Glomerular endothelial cell (primary cell): ENCODE measurements around the gene MAP3K2. TPM values are rescaled to one million over a fixed set of nuclear protein-coding genes. Genes with fewer than 3 reads are reported as not detected.

Source experiments
- DNase-seq: peaks from one replicate; pipeline ENCODE4 v3.0.0-alpha.2; 2011; ENCODE audit warnings: low read depth, low spot score; ENCODE audit errors: extremely low read depth
- total RNA-seq: library from RNA; depleted of rRNA; stranded (reverse); fragments of >200 nt; gene quantifications from 2 replicates; pipeline ENCODE4 v1.2.3, GENCODE V29; 2015

The MAP3K2 gene
- 18.4 and 21.0 TPM in 2 replicates for total RNA-seq

DNA sequence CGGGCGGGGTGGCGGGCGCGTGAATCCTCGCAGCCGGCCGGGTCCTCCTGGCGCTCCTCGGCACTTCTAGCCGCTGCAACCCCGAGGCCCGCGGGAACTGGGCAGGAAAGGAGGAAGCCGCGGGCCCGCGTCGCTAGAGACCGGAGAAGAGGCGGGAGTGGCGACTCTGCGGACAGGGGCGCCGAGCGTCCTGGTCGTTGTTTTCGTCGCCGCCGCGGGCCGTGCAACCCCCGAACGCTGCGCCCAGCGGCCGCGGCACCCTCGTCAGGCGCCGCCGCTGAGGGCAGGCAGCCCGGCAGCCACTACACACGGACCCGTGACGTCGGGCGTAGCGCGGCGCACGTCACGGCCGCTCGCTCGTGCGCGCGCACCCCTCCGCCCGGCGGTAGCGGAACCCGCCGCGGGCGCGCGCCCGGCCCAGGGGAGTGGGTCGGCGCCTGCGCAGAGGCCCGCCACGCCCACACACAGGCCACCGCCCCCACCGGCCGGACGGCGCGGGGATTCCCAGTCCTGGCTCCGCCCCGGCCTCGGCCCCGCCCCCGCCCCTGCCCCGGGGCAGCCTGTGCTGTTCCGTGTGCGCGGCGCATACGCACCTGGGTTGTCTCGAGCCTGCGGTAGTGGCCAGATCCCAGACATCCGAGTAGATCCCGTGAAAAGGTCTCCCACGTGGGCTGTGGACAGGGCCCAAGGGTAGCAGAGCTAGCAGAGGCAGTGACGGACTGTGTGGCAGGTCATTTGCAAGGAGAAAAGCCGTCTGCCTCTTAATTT is at the start of gene MAP3K2:
TSS of gene MAP3K2 (minus strand) at position 321 of the 768 bp plus-strand sequence. CDS start 44,846 bp downstream, outside the sequence.
- DNase-seq, result no peak

DNA sequence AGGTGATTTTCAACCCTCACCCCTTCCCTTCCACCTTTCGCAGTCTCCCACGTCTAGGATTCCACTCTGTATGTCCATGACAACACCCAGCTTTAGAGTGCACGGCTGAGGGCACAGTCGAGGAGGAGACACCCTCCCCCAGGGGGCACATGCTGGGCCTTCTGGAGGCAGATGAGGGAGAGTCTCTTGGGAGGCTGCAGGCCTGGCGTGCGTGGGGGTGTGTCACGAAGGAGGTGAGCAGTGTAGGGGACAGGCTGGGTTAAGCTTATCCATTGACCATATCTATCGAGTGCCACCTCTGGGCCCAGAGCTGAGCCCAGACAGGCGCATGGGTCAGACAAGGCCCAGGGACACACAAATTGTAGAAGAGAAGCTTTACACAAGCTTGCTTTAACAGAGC is 49.3 kb upstream of the MAP3K2 start:
- DNase-seq, result no peak

GRCh38 chr2:127434515-127434914 is 46.7 kb upstream of the MAP3K2 start:
- DNase-seq, result no peak

GRCh38 chr2:127431408-127432023 is 43.7 kb upstream of the MAP3K2 start:
- DNase-seq, result no peak

GRCh38 chr2:127429844-127430425 is 42.2 kb upstream of the MAP3K2 start:
- DNase-seq, result no peak

- no peak for DNase-seq
Measured at GRCh38 chr2:127429291-127429690, 41.5 kb upstream of the MAP3K2 start.

DNA sequence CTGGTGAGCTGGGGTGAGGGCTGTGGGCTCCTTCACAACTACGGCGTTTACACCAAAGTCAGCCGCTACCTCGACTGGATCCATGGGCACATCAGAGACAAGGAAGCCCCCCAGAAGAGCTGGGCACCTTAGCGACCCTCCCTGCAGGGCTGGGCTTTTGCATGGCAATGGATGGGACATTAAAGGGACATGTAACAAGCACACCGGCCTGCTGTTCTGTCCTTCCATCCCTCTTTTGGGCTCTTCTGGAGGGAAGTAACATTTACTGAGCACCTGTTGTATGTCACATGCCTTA is 41.0 kb upstream of the MAP3K2 start:
- DNase-seq, result no peak

- no peak for DNase-seq
Measured at GRCh38 chr2:127428057-127428814, 40.5 kb upstream of the MAP3K2 start.

DNA sequence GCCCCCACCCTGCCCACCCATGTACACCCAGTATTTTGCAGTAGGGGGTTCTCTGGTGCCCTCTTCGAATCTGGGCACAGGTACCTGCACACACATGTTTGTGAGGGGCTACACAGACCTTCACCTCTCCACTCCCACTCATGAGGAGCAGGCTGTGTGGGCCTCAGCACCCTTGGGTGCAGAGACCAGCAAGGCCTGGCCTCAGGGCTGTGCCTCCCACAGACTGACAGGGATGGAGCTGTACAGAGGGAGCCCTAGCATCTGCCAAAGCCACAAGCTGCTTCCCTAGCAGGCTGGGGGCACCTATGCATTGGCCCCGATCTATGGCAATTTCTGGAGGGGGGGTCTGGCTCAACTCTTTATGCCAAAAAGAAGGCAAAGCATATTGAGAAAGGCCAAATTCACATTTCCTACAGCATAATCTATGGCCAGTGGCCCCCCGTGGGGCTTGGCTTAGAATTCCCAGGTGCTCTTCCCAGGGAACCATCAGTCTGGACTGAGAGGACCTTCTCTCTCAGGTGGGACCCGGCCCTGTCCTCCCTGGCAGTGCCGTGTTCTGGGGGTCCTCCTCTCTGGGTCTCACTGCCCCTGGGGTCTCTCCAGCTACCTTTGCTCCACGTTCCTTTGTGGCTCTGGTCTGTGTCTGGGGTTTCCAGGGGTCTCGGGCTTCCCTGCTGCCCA is 39.7 kb upstream of the MAP3K2 start:
- no peak for DNase-seq

- DNase-seq, result no peak
Measured at GRCh38 chr2:127426501-127427354, 39.0 kb upstream of the MAP3K2 start.

GRCh38 chr2:127425540-127426490 is 38.0 kb upstream of the MAP3K2 start:
- DNase-seq, result no peak

DNA sequence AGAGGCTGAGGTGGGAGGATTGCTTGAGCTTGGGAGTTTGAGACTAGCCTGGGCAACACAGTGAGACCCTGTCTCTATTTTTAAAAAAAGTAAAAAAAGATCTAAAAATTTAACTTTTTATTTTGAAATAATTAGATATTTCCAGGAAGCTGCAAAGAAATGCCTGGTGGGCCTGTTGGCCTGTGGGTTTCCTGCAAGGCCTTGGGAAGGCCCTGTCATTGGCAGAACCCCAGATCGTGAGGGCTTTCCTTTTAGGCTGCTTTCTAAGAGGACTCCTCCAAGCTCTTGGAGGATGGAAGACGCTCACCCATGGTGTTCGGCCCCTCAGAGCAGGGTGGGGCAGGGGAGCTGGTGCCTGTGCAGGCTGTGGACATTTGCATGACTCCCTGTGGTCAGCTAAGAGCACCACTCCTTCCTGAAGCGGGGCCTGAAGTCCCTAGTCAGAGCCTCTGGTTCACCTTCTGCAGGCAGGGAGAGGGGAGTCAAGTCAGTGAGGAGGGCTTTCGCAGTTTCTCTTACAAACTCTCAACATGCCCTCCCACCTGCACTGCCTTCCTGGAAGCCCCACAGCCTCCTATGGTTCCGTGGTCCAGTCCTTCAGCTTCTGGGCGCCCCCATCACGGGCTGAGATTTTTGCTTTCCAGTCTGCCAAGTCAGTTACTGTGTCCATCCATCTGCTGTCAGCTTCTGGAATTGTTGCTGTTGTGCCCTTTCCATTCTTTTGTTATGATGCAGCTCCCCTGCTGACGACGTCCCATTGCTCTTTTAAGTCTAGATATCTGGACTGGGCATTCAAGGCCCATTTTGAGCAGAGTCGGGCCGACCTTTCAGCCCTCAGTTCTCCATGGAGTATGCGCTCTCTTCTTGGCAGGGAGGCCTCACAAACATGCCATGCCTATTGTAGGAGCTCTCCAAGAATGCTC is 37.1 kb upstream of the MAP3K2 start:
- DNase-seq, result no peak

- no peak for DNase-seq
Measured at GRCh38 chr2:127423880-127424279, 36.1 kb upstream of the MAP3K2 start.

DNA sequence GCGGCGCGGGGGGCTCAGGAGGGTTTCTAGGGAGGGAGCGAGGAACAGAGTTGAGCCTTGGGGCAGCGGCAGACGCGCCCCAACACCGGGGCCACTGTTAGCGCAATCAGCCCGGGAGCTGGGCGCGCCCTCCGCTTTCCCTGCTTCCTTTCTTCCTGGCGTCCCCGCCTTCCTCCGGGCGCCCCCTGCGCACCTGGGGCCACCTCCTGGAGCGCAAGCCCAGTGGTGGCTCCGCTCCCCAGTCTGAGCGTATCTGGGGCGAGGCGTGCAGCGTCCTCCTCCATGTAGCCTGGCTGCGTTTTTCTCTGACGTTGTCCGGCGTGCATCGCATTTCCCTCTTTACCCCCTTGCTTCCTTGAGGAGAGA is 35.7 kb upstream of the MAP3K2 start:
- no peak for DNase-seq

DNA sequence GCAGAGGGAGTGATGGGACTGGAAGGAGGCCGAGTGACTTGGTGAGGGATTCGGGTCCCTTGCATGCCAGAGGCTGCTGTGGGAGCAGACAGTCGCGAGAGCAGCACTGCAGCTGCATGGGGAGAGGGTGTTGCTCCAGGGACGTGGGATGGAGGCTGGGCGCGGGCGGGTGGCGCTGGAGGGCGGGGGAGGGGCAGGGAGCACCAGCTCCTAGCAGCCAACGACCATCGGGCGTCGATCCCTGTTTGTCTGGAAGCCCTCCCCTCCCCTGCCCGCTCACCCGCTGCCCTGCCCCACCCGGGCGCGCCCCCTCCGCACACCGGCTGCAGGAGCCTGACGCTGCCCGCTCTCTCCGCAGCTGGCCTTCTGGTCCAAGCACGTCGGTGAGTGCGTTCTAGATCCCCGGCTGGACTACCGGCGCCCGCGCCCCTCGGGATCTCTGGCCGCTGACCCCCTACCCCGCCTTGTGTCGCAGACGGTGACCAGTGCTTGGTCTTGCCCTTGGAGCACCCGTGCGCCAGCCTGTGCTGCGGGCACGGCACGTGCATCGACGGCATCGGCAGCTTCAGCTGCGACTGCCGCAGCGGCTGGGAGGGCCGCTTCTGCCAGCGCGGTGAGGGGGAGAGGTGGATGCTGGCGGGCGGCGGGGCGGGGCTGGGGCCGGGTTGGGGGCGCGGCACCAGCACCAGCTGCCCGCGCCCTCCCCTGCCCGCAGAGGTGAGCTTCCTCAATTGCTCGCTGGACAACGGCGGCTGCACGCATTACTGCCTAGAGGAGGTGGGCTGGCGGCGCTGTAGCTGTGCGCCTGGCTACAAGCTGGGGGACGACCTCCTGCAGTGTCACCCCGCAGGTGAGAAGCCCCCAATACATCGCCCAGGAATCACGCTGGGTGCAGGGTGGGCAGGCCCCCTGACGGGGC is 35.0 kb upstream of the MAP3K2 start:
- no peak for DNase-seq

GRCh38 chr2:127421871-127422558 is 34.2 kb upstream of the MAP3K2 start:
- DNase-seq, result no peak
